A549 (cell line): ENCODE measurements around the gene PRRX1. TPM values are rescaled to one million over a fixed set of nuclear protein-coding genes. Genes with fewer than 3 reads are reported as not detected.

Experiments
- ATAC-seq, 2 experiments: fragments of 200-7000 bp in 1 of 2; fragments of >200 bp in 1 of 2; cut with Nextera tagmentation in 1 of 2; cut with Tn5 transposase in 1 of 2; 3 replicates each; pipeline versions ENCODE4 v1.8.0 to v1.9.1; 2018 to 2020; ENCODE audit warnings: mild to moderate bottlenecking in 1 of 2, moderate library complexity in 1 of 2
- CTCF ChIA-PET: fragments of 300-600 bp; sonication (Branson Sonifier 250); formaldehyde crosslinking; extraction: SDS; loops from one replicate; lab custom pipeline; 2021; ENCODE audit warnings: antibody characterized with exemption, inconsistent platforms; lab: Yijun Ruan, JAX
- POLR2A ChIA-PET: fragments of 350-600 bp; formaldehyde crosslinking; extraction: SDS; loops from one replicate; lab custom pipeline; 2021; ENCODE audit warnings: antibody characterized with exemption, inconsistent platforms; lab: Yijun Ruan, JAX
- DNase-seq, 2 experiments: peaks; one replicate each; pipeline versions ENCODE4 v3.0.0 to v3.0.0-alpha.2; 2011 to 2016; ENCODE audit warnings: low read depth in 1 of 2, low spot score in 1 of 2
- FAIRE-seq: peaks from 2 replicates; lab custom pipeline; 2011; peaks lifted over from hg19 to GRCh38; lab: Jason Lieb, UNC
- H3K27ac ChIP-seq, 2 experiments: fragments of >200 bp; sonication (Bioruptor Twin); formaldehyde crosslinking; 3 replicates each; pipeline ENCODE4 v1.5.1; 2016 to 2017
- H3K4me1 ChIP-seq: fragments of >200 bp; sonication (Bioruptor Twin); formaldehyde crosslinking; 3 replicates; pipeline ENCODE4 v1.6.1; 2016
- H3K4me2 ChIP-seq: fragments of >200 bp; sonication (Bioruptor Twin); formaldehyde crosslinking; 3 replicates; pipeline ENCODE4 v1.6.1; 2016
- H3K4me3 ChIP-seq: fragments of >200 bp; sonication (Bioruptor Twin); formaldehyde crosslinking; 3 replicates; pipeline ENCODE4 v1.5.1; 2016
- H3K9me3 ChIP-seq: fragments of >200 bp; sonication (Bioruptor Twin); formaldehyde crosslinking; 3 replicates; pipeline ENCODE4 v1.6.1; 2016
- BHLHE40 ChIP-seq: IDR thresholded peaks from 2 replicates; pipeline ENCODE4 v1.6.1; 2012; ENCODE audit warnings: low read depth, low read length, inconsistent platforms
- E2F6 ChIP-seq: IDR thresholded peaks from 2 replicates; pipeline ENCODE4 v1.6.1; 2012; ENCODE audit warnings: low read depth, borderline replicate concordance
- FOSL2 ChIP-seq, 2 experiments: fragments of 450-650 bp in 1 of 2; fragments of >200 bp in 1 of 2; sonication (Bioruptor Twin) in 1 of 2; formaldehyde crosslinking; IDR thresholded peaks; 2 replicates each; pipeline versions ENCODE4 v1.5.0 to v1.6.1; 2016 to 2020; ENCODE audit warnings: mild to moderate bottlenecking in 1 of 2, moderate library complexity in 1 of 2
- GATA3 ChIP-seq: IDR thresholded peaks from 2 replicates; pipeline ENCODE4 v1.6.1; 2012; ENCODE audit warnings: borderline replicate concordance
- HMGXB4 ChIP-seq: fragments of 250-450 bp; sonication (Bioruptor Pico); IDR thresholded peaks from 2 replicates; pipeline ENCODE4 v1.5.0; 2021; ENCODE audit warnings: mild to moderate bottlenecking, moderate library complexity, borderline replicate concordance
- HOXB5 ChIP-seq: fragments of 250-450 bp; sonication (Bioruptor Pico); IDR thresholded peaks from 2 replicates; pipeline ENCODE4 v1.5.0; 2020; ENCODE audit warnings: mild to moderate bottlenecking, moderate library complexity
- KDM5A ChIP-seq: fragments of 200-600 bp; sonication (generic); IDR thresholded peaks from 2 replicates; pipeline ENCODE4 v1.6.1; 2016; ENCODE audit warnings: antibody characterized with exemption, mild to moderate bottlenecking
- MAFK ChIP-seq: fragments of 450-650 bp; IDR thresholded peaks from 2 replicates; pipeline ENCODE4 v1.6.1; 2014; ENCODE audit not compliant: partially characterized antibody
- MYC ChIP-seq: IDR thresholded peaks from 2 replicates; pipeline ENCODE4 v1.6.1; 2012; ENCODE audit warnings: mild to moderate bottlenecking, inconsistent platforms, low read length, improper control_type of control experiment, borderline replicate concordance
- PHF8 ChIP-seq: fragments of 200-600 bp; sonication (generic); IDR thresholded peaks from 2 replicates; pipeline ENCODE4 v1.6.1; 2016; ENCODE audit warnings: low read depth, mild to moderate bottlenecking, antibody characterized with exemption, moderate library complexity, borderline replicate concordance
- RAD21 ChIP-seq, 2 experiments: fragments of >200 bp in 1 of 2; sonication (Bioruptor Twin) in 1 of 2; formaldehyde crosslinking in 1 of 2; IDR thresholded peaks in 1 of 2; conservative IDR thresholded peaks in 1 of 2; 2 replicates in 1 of 2; 3 replicates in 1 of 2; pipeline ENCODE4 v1.6.1; 2012 to 2018; ENCODE audit warnings: inconsistent platforms in 1 of 2
- RARB ChIP-seq: fragments of 250-450 bp; sonication (Bioruptor Pico); IDR thresholded peaks from 2 replicates; pipeline ENCODE4 v1.8.0; 2021; ENCODE audit warnings: mild to moderate bottlenecking, moderate library complexity
- REST ChIP-seq: fragments of 200-600 bp; sonication (generic); IDR thresholded peaks from 2 replicates; pipeline ENCODE4 v1.6.1; 2016; ENCODE audit warnings: antibody characterized with exemption, mild to moderate bottlenecking, moderate library complexity
- RFX5 ChIP-seq: fragments of 450-650 bp; IDR thresholded peaks from 2 replicates; pipeline ENCODE4 v1.7.1; 2014; ENCODE audit warnings: antibody characterized with exemption, mild to moderate bottlenecking, moderate library complexity
- SMC3 ChIP-seq: fragments of >200 bp; sonication (Bioruptor Twin); formaldehyde crosslinking; IDR thresholded peaks from 3 replicates; pipeline ENCODE4 v1.6.1; 2018; ENCODE audit warnings: inconsistent platforms
- USF2 ChIP-seq: fragments of 450-650 bp; IDR thresholded peaks from 2 replicates; pipeline ENCODE4 v1.6.1; 2014; ENCODE audit warnings: antibody characterized with exemption
- ZSCAN20 ChIP-seq: fragments of 250-450 bp; sonication (Bioruptor Pico); IDR thresholded peaks from 2 replicates; pipeline ENCODE4 v1.8.0; 2022; ENCODE audit warnings: mild to moderate bottlenecking, moderate library complexity
- WGBS: methylation state at CpG from one replicate; pipeline ENCODE4 v1.1.6; 2017; ENCODE audit errors: missing lambda C conversion rate; 5-methylcytosine and 5-hydroxymethylcytosine counted together
- polyA plus RNA-seq, 4 experiments: library from polyadenylated mRNA; depleted of rRNA in 3 of 4; stranded (reverse); fragments of >200 nt; fragmentation: RNase III in 1 of 4; extraction: RNeasy Plus Mini Kit Qiagen cat#74134 plus additional on column Dnase treatment in 1 of 4; gene quantifications; 2 replicates in 3 of 4; 3 replicates in 1 of 4; pipeline ENCODE4 v1.2.3, GENCODE V29; 2011 to 2017
- TF ChIP-seq, protein P1 (sequence below): IDR thresholded peaks from 2 replicates; pipeline ENCODE4 v1.6.1; 2012

The PRRX1 gene
- polyA plus RNA-seq, 2 of the 4 experiments (the other 2 are of a cell fraction), result 0.14 TPM; not detected in 1

GRCh38 chr1:170619241-170620028, 44.5 kb upstream of the PRRX1 start:
- TF ChIP-seq E2F6 (no peak), HMGXB4 (CRISPR knock-in tag) (no peak), MYC (no peak), GATA3 (no peak), MAFK (no peak), BHLHE40 (no peak), ZSCAN20 (CRISPR knock-in tag) (no peak), RARB (no peak), RFX5 (no peak), FOSL2 (IDR thresholded peaks at IDR 0.05) (no peak), FOSL2 (CRISPR knock-in tag; IDR thresholded peaks at IDR 0.05) (no peak), HOXB5 (no peak), USF2 (no peak), RAD21 (conservative IDR thresholded peaks at IDR 0.05 in 1 of 2, IDR thresholded peaks at IDR 0.05 in 1 of 2) (no peak), KDM5A (no peak)
- H3K4me2 ChIP-seq, result no peak overlapping the region
- no peaks in the 10 kb centered on the region for H3K4me1 ChIP-seq
- no peak overlapping the region for H3K4me3 ChIP-seq
- H3K9me3 ChIP-seq, result no peaks in the 10 kb centered on the region
- ChIA-PET POLR2A (no interaction called here), CTCF (no interaction called here)
- FAIRE-seq (no peak), ATAC-seq (no peak), DNase-seq (no peak)
- H3K27ac ChIP-seq, result no peak overlapping the region
- 41% methylated on average over 7 of the region's 7 CpGs for WGBS

DNA sequence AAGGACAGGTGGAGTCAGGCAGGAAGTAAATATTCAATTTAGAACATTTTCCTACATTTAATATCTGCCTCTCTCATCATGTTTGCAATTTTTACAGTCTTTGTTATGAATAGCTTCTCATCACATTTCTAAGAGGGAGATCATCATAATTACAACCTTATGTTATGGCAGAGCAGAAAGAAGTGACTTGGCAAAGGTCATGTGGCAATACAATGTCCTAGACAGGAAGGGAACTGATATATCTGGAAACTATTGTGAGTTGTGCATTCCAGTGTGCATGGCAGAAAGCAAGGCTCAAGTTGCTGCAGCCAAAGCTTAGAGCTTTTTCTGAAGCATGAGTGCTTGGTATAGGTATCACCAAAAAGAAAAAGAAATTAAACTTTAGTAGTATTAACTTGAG, 43.8 kb upstream of the PRRX1 start:
- POLR2A ChIA-PET, result no interaction called here

More for the DNA sequence above, 43.8 kb upstream of the PRRX1 start:
- Histone ChIP-seq H3K27ac (no peak overlapping the region), H3K9me3 (no peaks in the 10 kb centered on the region), H3K4me1 (no peaks in the 10 kb centered on the region), H3K4me2 (no peak overlapping the region), H3K4me3 (no peak overlapping the region)
- FAIRE-seq, result no peak
- DNase-seq, result no peak
- ATAC-seq, result no peak
- CTCF ChIA-PET, result no interaction called here
- TF ChIP-seq, protein P1, sequence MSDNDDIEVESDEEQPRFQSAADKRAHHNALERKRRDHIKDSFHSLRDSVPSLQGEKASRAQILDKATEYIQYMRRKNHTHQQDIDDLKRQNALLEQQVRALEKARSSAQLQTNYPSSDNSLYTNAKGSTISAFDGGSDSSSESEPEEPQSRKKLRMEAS, result no peak
- TF ChIP-seq SMC3 (no peak), BHLHE40 (no peak), REST (no peak), PHF8 (no peak)
